ENCODE measurements around the gene FSIP1. TPM values are rescaled to one million over a fixed set of nuclear protein-coding genes. Genes with fewer than 3 reads are reported as not detected.

The FSIP1 gene
- total RNA-seq, 1 donor from 2014 or later = 0.71 TPM

GRCh38 chr15:39554746-39555387 lies 227.8 kb downstream of the FSIP1 start:
- Histone ChIP-seq H3K36me3 (ENCODE audit: control insufficient read depth, insufficient read depth, low read length) (no peaks in the 10 kb centered on the region), H3K4me3 (ENCODE audit: low read depth, low read length) (no peak overlapping the region), H3K27me3 (ENCODE audit: control insufficient read depth, insufficient read depth, low read length) (no peaks in the 10 kb centered on the region)
- no peak for DNase-seq (ENCODE audit: low read depth)
- no peak for TF ChIP-seq CTCF (IDR thresholded peaks at IDR 0.05; ENCODE audit: insufficient read depth, low read length, poor library complexity, severe bottlenecking)

GRCh38 chr15:39553947-39554693 lies 228.5 kb downstream of the FSIP1 start:
- Histone ChIP-seq H3K36me3 (ENCODE audit: control insufficient read depth, insufficient read depth, low read length) (no peaks in the 10 kb centered on the region), H3K4me3 (ENCODE audit: low read depth, low read length) (no peak overlapping the region), H3K27me3 (ENCODE audit: control insufficient read depth, insufficient read depth, low read length) (no peaks in the 10 kb centered on the region)
- no peak for TF ChIP-seq CTCF (IDR thresholded peaks at IDR 0.05; ENCODE audit: insufficient read depth, low read length, poor library complexity, severe bottlenecking)
- no peak for DNase-seq (ENCODE audit: low read depth)

DNA sequence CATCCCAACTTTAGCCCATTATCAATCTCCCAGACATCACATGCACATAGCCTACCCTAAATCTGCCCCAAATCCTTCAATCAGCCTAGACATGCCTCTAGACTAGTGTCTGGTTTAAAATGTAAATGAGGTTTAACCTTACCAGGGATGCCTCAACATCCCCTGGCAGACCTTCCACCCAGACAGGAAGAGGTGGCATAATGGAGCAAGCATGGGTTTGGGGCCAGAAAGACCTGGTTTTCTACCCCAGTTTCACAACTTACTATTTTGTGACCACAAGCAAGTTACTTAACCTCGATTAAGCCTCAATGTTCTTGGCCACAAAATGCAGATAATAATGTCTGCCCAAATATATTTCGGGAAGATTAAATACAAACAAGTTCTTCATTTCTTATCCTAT lies 230.1 kb downstream of the FSIP1 start:
- no peaks in the 10 kb centered on the region for H3K36me3 ChIP-seq (ENCODE audit: control insufficient read depth, insufficient read depth, low read length)

GRCh38 chr15:39551476-39551875 lies 231.2 kb downstream of the FSIP1 start:
- TF ChIP-seq CTCF (IDR thresholded peaks at IDR 0.05; ENCODE audit: insufficient read depth, low read length, poor library complexity, severe bottlenecking) = no peak
- H3K4me3 ChIP-seq (ENCODE audit: low read depth, low read length) = no peak overlapping the region
- no peaks in the 10 kb centered on the region for H3K36me3 ChIP-seq (ENCODE audit: control insufficient read depth, insufficient read depth, low read length)
- DNase-seq (ENCODE audit: low read depth) = no peak
- no peaks in the 10 kb centered on the region for H3K27me3 ChIP-seq (ENCODE audit: control insufficient read depth, insufficient read depth, low read length)

More for the DNA sequence above, 230.1 kb downstream of the FSIP1 start:
- TF ChIP-seq CTCF (IDR thresholded peaks at IDR 0.05; ENCODE audit: insufficient read depth, low read length, poor library complexity, severe bottlenecking) = no peak
- no peaks in the 10 kb centered on the region for H3K27me3 ChIP-seq (ENCODE audit: control insufficient read depth, insufficient read depth, low read length)
- DNase-seq (ENCODE audit: low read depth) = no peak
- no peak overlapping the region for H3K4me3 ChIP-seq (ENCODE audit: low read depth, low read length)

Other genes starting within 250 kb of the FSIP1 start
- gene THBS1, start 201.8 kb downstream of the FSIP1 start, total RNA-seq = 67.3 and 84.0 TPM in 2 replicates
- gene GPR176, start 137.4 kb upstream of the FSIP1 start, total RNA-seq = 52.0 and 55.9 TPM in 2 replicates
- 60.6 and 72.6 TPM in 2 replicates for gene EIF2AK4, start 151.3 kb upstream of the FSIP1 start, total RNA-seq

All from kidney epithelial cell (primary cell).